Effector CD8-positive, alpha-beta T cell (primary cell): ENCODE measurements around the gene CCNDBP1.
"Not testable (repeated sequence)": the region's sequence is repeated elsewhere in the genome, so short reads cannot be mapped to it uniquely, and the experiment has no call there.

Source experiments
- DNase-seq: peaks from one replicate; lab custom pipeline; 2025; lab: John Stamatoyannopoulos, UW

The CCNDBP1 gene

DNA sequence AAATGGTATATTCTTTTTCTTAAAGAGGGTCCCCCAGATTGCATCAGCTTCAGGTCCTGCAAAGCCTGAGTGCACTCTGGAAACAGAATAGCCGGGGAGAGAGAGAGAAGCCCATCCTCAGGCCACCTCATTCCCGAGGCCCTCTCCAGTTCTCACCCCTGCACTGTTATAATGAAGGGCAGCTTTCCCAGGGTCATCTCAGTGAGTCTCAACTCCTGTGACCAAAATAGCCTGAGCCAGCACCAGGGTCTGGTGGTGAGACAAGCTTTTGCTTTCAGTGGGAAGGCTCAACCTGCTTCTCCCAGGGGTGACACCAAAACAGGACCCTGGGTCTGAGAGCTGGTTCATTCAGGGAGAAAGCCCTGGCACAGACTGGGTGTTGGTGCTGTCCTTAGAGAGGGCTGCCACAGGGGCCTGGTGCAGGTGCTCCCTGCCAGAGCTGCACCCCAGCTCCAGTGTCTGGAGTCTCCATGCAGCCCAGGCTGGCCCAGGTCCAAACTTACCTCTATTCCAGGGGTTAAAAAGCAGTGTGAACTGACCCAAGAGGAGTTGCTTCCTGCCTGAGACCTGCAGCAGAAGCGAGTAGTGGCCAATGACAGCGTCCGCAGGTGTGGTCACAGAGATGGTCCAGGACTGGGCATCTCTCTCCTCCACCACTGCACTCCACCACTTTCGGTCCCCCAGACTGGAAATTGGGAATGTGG, 29.5 kb downstream of the CCNDBP1 start:
- DNase-seq, result no peak

DNA sequence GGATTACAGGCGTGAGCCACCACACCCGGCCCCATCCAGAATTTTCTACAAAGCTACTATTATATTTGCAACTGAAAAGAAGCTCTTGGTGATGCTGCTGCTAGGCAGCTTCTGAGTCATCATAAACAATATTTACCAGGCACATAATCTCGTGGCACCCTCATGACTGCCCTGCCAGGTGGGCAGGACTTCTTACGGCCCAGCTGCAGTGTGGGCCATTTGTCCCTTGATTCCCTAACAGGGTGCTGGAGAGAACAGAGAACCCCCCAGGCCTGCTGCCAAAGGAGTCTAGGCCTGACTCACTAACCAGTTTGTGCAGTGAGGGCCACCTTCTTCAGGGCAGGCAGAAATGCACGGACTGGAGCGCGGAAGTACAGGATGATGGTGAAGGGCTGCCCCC, 30.8 kb downstream of the CCNDBP1 start:
- no peak for DNase-seq

DNA sequence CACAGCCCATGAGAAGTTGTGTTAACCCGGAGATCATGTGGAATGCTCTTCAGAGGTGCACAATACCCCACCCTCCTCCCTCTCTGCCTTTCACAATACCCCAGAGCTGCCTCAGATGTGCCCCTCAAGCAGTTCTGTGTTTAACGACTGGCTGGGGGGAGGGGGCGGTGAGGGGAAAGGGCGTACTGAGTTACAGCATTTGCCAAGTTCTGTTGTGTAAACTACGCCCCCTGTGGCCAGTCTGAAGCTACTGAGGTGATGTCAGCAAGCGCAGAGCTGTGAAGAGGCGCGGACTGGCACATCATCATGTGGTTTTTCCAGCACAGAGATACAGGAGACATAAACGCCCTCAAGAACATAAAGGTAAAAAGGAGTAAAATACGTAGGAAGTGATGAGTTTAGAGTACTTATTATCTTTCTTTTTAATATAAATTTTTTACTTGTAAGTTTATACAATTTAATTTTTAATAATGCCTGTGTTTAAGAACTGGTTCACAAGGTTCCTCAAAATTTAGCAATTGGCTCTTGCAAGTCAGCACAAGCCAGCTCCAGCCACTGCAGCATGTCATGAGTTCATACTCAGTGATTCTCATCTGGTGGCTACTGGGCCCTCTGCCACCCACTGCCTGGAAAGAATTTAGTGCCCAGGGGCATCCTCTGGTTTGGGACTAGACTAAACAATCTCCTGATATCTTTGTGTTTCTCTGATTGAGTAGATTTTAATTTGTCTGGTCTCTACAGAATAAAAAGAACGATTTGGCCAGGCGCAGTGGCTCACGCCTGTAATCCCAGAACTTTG, 33.9 kb downstream of the CCNDBP1 start:
- no peak for DNase-seq

DNA sequence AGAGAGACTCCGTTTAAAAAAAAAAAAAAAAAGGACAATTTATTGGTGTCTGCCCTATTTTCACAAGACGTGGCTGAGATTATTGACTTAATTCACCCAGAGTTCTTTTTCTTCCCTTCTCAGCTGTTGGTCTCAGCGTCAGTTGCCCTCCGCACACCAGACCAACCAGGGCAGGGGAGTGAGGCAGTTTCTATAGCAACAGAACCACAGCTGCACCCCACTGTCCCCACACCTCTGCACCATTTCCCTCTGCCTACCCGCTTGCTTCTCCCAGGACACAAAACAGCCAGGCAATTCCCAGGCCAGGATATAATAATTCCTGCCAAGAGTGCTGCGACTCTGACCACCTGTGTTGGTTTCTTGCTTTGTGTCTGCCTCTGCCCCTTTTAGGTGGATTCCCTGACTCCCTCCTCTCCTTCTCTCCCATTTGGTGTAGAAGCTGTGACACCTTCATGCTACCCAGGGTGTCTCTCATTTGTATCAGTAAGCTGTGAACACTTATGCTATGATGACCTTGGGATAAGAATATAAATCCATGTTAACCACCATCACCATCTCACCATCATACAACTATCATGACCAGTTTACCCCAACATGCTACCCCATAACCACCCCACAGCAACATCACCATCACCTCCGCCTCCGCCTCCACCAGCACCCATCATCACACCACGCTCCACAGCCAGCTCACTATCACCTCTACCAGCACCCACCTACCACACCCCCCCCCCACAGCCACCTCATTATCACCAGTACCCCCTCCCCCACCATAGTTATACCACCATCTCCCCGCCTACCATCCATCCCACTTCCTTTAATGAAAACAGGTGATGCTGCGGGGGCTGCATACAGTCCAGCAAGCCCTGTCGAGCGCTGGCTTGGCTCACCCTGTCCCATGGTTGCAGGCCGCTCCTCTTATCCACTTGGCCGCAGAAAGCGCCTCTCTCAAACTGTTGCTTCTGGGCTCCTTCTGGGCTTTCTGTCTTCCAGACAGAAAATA, 35.0 kb downstream of the CCNDBP1 start:
- no peak for DNase-seq

GRCh38 chr15:43220991-43221403, 35.8 kb downstream of the CCNDBP1 start, which contains the start of gene EPB42:
Gene EPB42, minus strand, starts transcription at chr15:43221018. Its CDS starts 193 bp downstream, at chr15:43220825.
- no peak for DNase-seq

DNA sequence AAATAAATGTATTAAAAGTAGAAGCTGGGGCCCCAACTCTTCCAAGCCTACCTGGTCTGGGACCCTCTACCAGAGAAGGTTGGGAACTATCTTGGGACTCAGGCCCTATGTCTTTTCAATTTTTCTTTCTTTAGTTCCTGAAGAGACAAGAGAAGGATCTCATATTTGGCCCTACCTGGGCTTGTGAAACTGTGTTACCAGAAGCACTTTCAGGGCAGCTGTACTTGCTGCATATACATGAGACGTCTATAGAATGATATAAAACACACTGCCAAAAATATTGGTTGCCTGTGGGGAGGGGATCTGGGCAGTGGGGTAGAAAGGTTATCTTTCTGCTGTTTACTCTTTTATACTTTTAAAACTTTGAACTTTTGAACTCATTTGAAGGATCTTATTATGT, 36.2 kb downstream of the CCNDBP1 start:
- no peak for DNase-seq

DNA sequence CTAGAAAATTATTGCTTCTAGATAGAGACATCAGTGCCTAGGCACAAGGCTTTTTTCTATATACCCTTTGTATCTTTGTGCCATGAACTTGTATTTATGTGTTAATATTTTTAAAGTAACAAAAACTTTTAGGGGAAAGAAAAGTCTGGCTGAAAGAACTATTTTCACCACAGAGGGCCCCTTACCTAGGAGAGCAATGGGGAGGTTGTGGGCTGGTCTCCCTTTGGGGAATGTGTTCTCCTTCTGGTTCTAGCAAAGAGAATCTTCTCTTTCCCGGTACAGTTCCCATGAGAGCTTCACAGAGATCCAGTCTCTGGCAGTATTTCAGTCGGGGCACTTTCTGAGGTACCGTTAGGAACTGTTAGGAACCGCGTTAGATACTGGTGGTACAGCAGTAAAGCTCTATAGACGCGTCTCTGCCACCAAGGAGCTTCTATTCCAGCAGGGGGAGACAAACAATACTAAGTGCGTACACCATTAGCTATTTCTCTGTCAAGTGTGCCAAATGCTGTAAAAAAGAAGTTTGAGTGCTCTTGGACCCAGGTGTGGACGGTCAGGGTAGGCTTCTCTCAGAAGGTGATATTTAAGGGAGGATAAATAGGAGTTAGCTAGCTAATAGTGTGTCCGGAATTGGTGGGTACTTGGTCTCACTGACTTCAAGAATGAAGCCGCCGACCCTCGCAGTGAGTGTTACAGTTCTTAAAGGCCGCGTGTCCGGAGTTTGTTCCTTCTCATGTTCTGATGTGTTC, 40.2 kb downstream of the CCNDBP1 start:
- DNase-seq, result peak; percentile 4

- DNase-seq, result not testable (repeated sequence)
Observed at GRCh38 chr15:43225950-43226255, 40.7 kb downstream of the CCNDBP1 start.

- no peak for DNase-seq
Observed at GRCh38 chr15:43226436-43227305, 41.5 kb downstream of the CCNDBP1 start.

DNA sequence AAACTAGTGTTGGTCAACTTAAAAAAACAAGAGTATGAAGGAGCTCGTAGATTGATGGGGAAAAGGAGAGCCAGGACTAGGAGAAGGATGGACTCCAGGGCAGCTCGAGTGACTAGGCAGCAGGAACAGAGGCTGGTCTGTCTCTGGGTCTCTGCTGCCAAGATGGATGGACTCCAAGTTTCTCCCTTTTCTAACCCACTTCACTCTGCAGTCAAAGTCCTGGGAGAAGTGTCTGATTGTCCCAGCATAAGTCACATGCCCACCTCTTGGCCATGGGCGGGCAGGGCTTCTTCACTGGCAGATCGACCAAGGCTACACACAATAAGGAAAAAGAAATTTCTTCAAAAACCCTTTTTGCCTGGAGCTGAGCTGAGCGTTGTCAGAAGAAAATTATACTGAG, 44.8 kb downstream of the CCNDBP1 start:
- DNase-seq, result no peak

- no peak for DNase-seq
Observed at GRCh38 chr15:43230640-43231115, 45.5 kb downstream of the CCNDBP1 start.

GRCh38 chr15:43232289-43232874, 47.2 kb downstream of the CCNDBP1 start:
- no peak for DNase-seq

DNA sequence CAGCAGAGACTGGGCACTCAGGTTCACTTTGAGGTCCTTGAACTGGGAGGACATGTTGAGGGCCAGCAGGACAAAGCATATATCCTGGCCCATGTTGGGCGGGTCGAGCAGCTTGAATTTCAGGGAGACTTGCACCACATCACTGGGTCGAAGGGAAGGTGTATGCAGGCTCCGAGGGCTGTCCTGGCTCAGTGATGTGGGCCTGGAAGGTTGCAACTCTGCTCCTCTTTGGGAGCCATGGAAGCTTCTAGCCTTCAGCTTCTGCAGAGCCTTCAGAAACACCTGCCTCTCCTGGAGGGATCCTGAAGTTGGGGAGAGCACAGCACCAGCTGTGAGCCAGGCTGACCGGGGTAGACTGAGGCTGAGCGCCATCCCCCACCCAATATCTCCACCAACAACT, 50.3 kb downstream of the CCNDBP1 start:
- DNase-seq, result no peak

GRCh38 chr15:43237842-43238470, 52.8 kb downstream of the CCNDBP1 start:
- no peak for DNase-seq

DNA sequence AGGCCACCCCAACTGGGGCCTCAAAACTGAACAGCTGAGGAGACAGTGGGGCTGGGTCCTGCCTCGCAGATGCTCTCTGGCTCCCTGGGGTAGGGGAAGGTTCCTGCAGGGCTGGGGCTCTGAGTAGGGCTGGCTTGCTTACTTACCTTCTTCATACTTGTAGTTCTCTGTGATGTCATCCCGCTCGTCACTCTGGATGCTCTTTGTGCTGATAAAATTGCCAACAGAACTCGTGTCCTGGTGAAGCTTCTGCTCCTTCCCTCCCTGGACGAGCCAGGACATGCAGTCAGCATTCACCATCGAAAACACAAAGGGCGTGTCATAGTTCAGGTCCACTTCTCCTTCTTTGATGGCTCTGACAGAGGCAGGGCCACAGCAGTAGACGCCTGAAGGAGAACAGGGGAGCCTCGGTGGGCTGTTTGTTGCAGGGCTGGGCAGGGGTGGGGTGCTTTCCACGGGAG, 53.5 kb downstream of the CCNDBP1 start:
- no peak for DNase-seq

DNA sequence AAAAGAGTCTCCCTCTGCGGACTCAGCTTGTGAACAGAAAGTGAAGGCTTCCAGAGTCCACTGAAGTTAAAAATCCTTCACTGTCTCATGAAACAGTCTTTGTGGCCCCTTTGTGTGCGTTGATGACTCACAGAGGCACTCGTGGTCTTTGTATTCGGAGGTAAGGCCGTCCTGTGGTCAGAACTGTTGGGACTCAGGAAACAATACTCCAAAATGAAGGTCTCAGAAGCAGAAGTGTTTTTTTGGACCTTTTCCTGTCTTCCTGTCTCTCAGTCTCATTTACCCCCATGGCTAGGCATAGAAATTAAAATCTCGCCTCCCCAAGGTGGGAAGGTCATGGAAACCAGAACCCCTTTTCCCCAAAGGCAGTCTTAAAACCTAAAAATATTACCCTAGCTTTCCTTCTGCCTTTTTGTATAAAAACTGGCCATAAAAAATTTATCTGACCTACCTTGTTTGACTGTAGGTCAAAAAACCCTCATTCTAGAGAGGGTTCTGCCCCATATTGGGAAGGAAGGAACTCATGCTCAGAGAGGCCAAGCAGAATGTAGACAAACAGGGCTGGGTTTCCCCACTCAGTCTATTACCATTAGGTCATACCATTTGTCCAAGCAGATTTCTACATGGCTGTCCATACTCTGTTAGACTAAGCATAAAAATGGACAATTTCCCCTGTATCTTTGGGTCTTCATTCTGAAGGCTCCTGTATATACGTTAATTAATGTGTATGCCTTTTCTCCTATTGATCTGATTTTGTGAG, 54.7 kb downstream of the CCNDBP1 start:
- no peak for DNase-seq

DNA sequence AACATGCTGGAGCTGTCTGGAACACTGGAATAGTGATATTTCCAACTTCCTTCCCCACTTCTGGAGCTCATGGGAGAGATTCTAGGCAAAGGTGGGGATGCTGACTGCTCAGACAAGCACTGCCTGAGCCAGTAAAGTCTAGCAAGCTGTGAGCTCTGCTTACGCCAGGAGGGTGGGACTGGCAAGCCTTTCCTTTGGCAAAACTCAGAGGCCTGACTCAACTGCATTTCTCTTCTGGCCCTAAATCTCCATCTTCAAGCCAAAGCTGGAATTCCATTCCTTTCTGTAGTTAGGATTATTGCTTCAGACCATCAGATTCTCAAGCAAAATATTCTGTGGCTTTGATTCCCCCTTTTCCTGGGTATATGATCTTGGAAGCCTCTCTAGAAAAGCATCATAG, 55.9 kb downstream of the CCNDBP1 start:
- no peak for DNase-seq

- no peak for DNase-seq
Observed at GRCh38 chr15:43242616-43243015, 57.4 kb downstream of the CCNDBP1 start.
